Neuron (in vitro differentiated cells): ENCODE results near the gene PAX5.

Experiments
- H2AFZ ChIP-seq: one replicate; pipeline ENCODE4 v1.6.1; 2013; ENCODE audit warnings: low read depth, mild to moderate bottlenecking, inconsistent platforms, low read length, moderate library complexity
- H3K27me3 ChIP-seq: one replicate; pipeline ENCODE4 v1.6.1; 2013; ENCODE audit warnings: low read length; ENCODE audit not compliant: insufficient read depth
- H3K36me3 ChIP-seq: one replicate; pipeline ENCODE4 v1.6.1; 2013; ENCODE audit warnings: low read length; ENCODE audit not compliant: insufficient read depth
- H3K4me1 ChIP-seq: one replicate; pipeline ENCODE4 v1.6.1; 2013; ENCODE audit warnings: low read length; ENCODE audit not compliant: insufficient read depth
- H3K4me3 ChIP-seq: 2 replicates; pipeline ENCODE4 v1.5.1; 2013; ENCODE audit warnings: mild to moderate bottlenecking, low read length, moderate library complexity
- H3K9me3 ChIP-seq: one replicate; pipeline ENCODE4 v1.6.1; 2013; ENCODE audit warnings: low read length

The PAX5 gene

GRCh38 chr9:36911601-36912412 is 122.3 kb downstream of the PAX5 start:
- Histone ChIP-seq H3K36me3 (no peaks in the 10 kb centered on the region), H3K9me3 (no peaks in the 10 kb centered on the region), H3K4me1 (no peaks in the 10 kb centered on the region), H2AFZ (no peak overlapping the region), H3K4me3 (no peak overlapping the region), H3K27me3 (no peaks in the 10 kb centered on the region)

GRCh38 chr9:36911037-36911436 is 123.0 kb downstream of the PAX5 start:
- H3K9me3 ChIP-seq: no peaks in the 10 kb centered on the region
- H2AFZ ChIP-seq: no peak overlapping the region
- H3K27me3 ChIP-seq: no peaks in the 10 kb centered on the region
- no peaks in the 10 kb centered on the region for H3K4me1 ChIP-seq
- H3K4me3 ChIP-seq: no peak overlapping the region
- no peaks in the 10 kb centered on the region for H3K36me3 ChIP-seq

- H3K4me3 ChIP-seq: no peak overlapping the region
- H3K36me3 ChIP-seq: no peaks in the 10 kb centered on the region
- H2AFZ ChIP-seq: no peak overlapping the region
- H3K4me1 ChIP-seq: no peaks in the 10 kb centered on the region
- H3K9me3 ChIP-seq: no peaks in the 10 kb centered on the region
- H3K27me3 ChIP-seq: no peaks in the 10 kb centered on the region
Observed at GRCh38 chr9:36906492-36906891, 127.6 kb downstream of the PAX5 start.

GRCh38 chr9:36905101-36906066 is 128.7 kb downstream of the PAX5 start:
- Histone ChIP-seq H3K4me3 (no peak overlapping the region), H2AFZ (no peak overlapping the region), H3K9me3 (no peaks in the 10 kb centered on the region), H3K4me1 (no peaks in the 10 kb centered on the region), H3K36me3 (no peaks in the 10 kb centered on the region), H3K27me3 (no peaks in the 10 kb centered on the region)

- no peaks in the 10 kb centered on the region for H3K36me3 ChIP-seq
- H3K9me3 ChIP-seq: no peaks in the 10 kb centered on the region
- no peak overlapping the region for H2AFZ ChIP-seq
- no peaks in the 10 kb centered on the region for H3K27me3 ChIP-seq
- no peak overlapping the region for H3K4me3 ChIP-seq
- no peaks in the 10 kb centered on the region for H3K4me1 ChIP-seq
Observed at GRCh38 chr9:36903541-36904435, 130.3 kb downstream of the PAX5 start.

GRCh38 chr9:36902861-36903524 is 131.1 kb downstream of the PAX5 start:
- H3K27me3 ChIP-seq: no peaks in the 10 kb centered on the region
- no peak overlapping the region for H2AFZ ChIP-seq
- no peak overlapping the region for H3K4me3 ChIP-seq
- no peaks in the 10 kb centered on the region for H3K4me1 ChIP-seq
- H3K9me3 ChIP-seq: no peaks in the 10 kb centered on the region
- H3K36me3 ChIP-seq: no peaks in the 10 kb centered on the region

GRCh38 chr9:36902080-36902716 is 131.9 kb downstream of the PAX5 start:
- Histone ChIP-seq H2AFZ (no peak overlapping the region), H3K27me3 (no peaks in the 10 kb centered on the region)

GRCh38 chr9:36901528-36901927 is 132.5 kb downstream of the PAX5 start:
- H3K4me3 ChIP-seq: no peak overlapping the region
- H3K4me1 ChIP-seq: no peaks in the 10 kb centered on the region
- H3K27me3 ChIP-seq: no peaks in the 10 kb centered on the region
- no peak overlapping the region for H2AFZ ChIP-seq
- no peaks in the 10 kb centered on the region for H3K9me3 ChIP-seq
- no peaks in the 10 kb centered on the region for H3K36me3 ChIP-seq

More at GRCh38 chr9:36902080-36902716, 131.9 kb downstream of the PAX5 start:
- Histone ChIP-seq H3K36me3 (no peaks in the 10 kb centered on the region), H3K4me3 (no peak overlapping the region), H3K9me3 (no peaks in the 10 kb centered on the region), H3K4me1 (no peaks in the 10 kb centered on the region)

GRCh38 chr9:36900856-36901220 is 133.2 kb downstream of the PAX5 start:
- no peak overlapping the region for H3K4me3 ChIP-seq
- no peaks in the 10 kb centered on the region for H3K27me3 ChIP-seq
- H2AFZ ChIP-seq: no peak overlapping the region
- H3K9me3 ChIP-seq: no peaks in the 10 kb centered on the region
- H3K36me3 ChIP-seq: no peaks in the 10 kb centered on the region
- H3K4me1 ChIP-seq: no peaks in the 10 kb centered on the region

GRCh38 chr9:36900136-36900855 is 133.8 kb downstream of the PAX5 start:
- no peaks in the 10 kb centered on the region for H3K9me3 ChIP-seq

GRCh38 chr9:36899406-36899805 is 134.7 kb downstream of the PAX5 start:
- no peaks in the 10 kb centered on the region for H3K27me3 ChIP-seq
- no peak overlapping the region for H3K4me3 ChIP-seq
- no peaks in the 10 kb centered on the region for H3K36me3 ChIP-seq
- H2AFZ ChIP-seq: no peak overlapping the region
- H3K9me3 ChIP-seq: no peaks in the 10 kb centered on the region
- no peaks in the 10 kb centered on the region for H3K4me1 ChIP-seq

More at GRCh38 chr9:36900136-36900855, 133.8 kb downstream of the PAX5 start:
- H3K4me1 ChIP-seq: no peaks in the 10 kb centered on the region
- H3K27me3 ChIP-seq: no peaks in the 10 kb centered on the region
- H3K36me3 ChIP-seq: no peaks in the 10 kb centered on the region
- no peak overlapping the region for H2AFZ ChIP-seq
- no peak overlapping the region for H3K4me3 ChIP-seq
